Osteoblast (primary cell): Measurements from ENCODE around the gene CHTF18. TPM values are rescaled to one million over a fixed set of nuclear protein-coding genes. Genes with fewer than 3 reads are reported as not detected.

Experiments
- DNase-seq: peaks from one replicate; pipeline ENCODE4 v3.0.0; 2011; ENCODE audit warnings: low spot score, mixed read lengths; ENCODE audit not compliant: insufficient read length; ENCODE audit errors: missing footprints
- H2AFZ ChIP-seq: 2 replicates; pipeline ENCODE4 v1.6.0; 2011; ENCODE audit warnings: mild to moderate bottlenecking, low read length
- H3K27ac ChIP-seq: 2 replicates; pipeline ENCODE4 v1.5.1; 2011; ENCODE audit warnings: mild to moderate bottlenecking, low read depth, low read length, moderate library complexity
- H3K27me3 ChIP-seq: 2 replicates; pipeline ENCODE4 v1.6.0; 2012; ENCODE audit warnings: mild to moderate bottlenecking, control low read depth, inconsistent platforms, low read length, moderate library complexity; ENCODE audit not compliant: insufficient read depth
- H3K36me3 ChIP-seq: 2 replicates; pipeline ENCODE4 v1.5.1; 2011; ENCODE audit warnings: mild to moderate bottlenecking, low read length, control low read depth, moderate library complexity; ENCODE audit not compliant: insufficient read depth
- H3K4me1 ChIP-seq: 2 replicates; pipeline ENCODE4 v1.5.1; 2011; ENCODE audit warnings: mild to moderate bottlenecking, low read length, control low read depth, moderate library complexity; ENCODE audit not compliant: insufficient read depth
- H3K4me2 ChIP-seq: 2 replicates; pipeline ENCODE4 v1.6.0; 2011; ENCODE audit warnings: mild to moderate bottlenecking, low read length; ENCODE audit not compliant: insufficient read depth
- H3K4me3 ChIP-seq: fragments of 200-600 bp; sonication (generic); 3 replicates; pipeline ENCODE4 v1.5.1; 2012; ENCODE audit warnings: mild to moderate bottlenecking, low read length, inconsistent platforms; ENCODE audit not compliant: insufficient read depth
- H3K79me2 ChIP-seq: 2 replicates; pipeline ENCODE4 v1.6.0; 2012; ENCODE audit warnings: mild to moderate bottlenecking, low read length, control low read depth, inconsistent platforms; ENCODE audit not compliant: insufficient read depth
- H3K9me3 ChIP-seq: 2 replicates; pipeline ENCODE4 v1.5.1; 2011; ENCODE audit warnings: low read depth, low read length, control low read depth
- H4K20me1 ChIP-seq: 2 replicates; pipeline ENCODE4 v1.6.0; 2012; ENCODE audit warnings: mild to moderate bottlenecking, low read length, control low read depth; ENCODE audit not compliant: insufficient read depth
- CTCF ChIP-seq: IDR thresholded peaks from 2 replicates; pipeline ENCODE4 v1.5.1; 2011; ENCODE audit warnings: mild to moderate bottlenecking, low read depth, low read length, moderate library complexity; ENCODE audit errors: extremely low read depth
- total RNA-seq: library from RNA; depleted of rRNA; stranded (reverse); fragments of >200 nt; gene quantifications from 2 replicates; pipeline ENCODE4 v1.2.3, GENCODE V29; 2012

Gene CHTF18
- total RNA-seq, 1 donor, result 3.3 TPM

GRCh38 chr16:824601-825000 is 36.2 kb downstream of the CHTF18 start:
- no peaks in the 10 kb centered on the region for H4K20me1 ChIP-seq
- no peak overlapping the region for H3K4me2 ChIP-seq
- H3K27ac ChIP-seq, result no peak overlapping the region
- no peak overlapping the region for H3K4me3 ChIP-seq
- TF ChIP-seq CTCF, result no peak
- no peaks in the 10 kb centered on the region for H3K9me3 ChIP-seq
- H3K36me3 ChIP-seq, result no peaks in the 10 kb centered on the region
- H3K27me3 ChIP-seq, result peaks cover 17% of the 10 kb centered on the region
- H3K79me2 ChIP-seq, result no peaks in the 10 kb centered on the region
- H3K4me1 ChIP-seq, result peaks cover 10% of the 10 kb centered on the region
- H2AFZ ChIP-seq, result no peak overlapping the region
- DNase-seq, result no peak

GRCh38 chr16:825341-826061 is 37.1 kb downstream of the CHTF18 start:
- Histone ChIP-seq H3K79me2 (no peaks in the 10 kb centered on the region), H3K4me1 (peaks cover 10% of the 10 kb centered on the region), H3K36me3 (no peaks in the 10 kb centered on the region), H3K9me3 (no peaks in the 10 kb centered on the region), H3K4me2 (peak overlapping the region; percentile 82), H3K4me3 (peak overlapping the region; percentile 61), H4K20me1 (no peaks in the 10 kb centered on the region), H3K27ac (no peak overlapping the region), H3K27me3 (peaks cover 18% of the 10 kb centered on the region), H2AFZ (peak overlapping the region; percentile 78)
- DNase-seq, result peak; percentile 93
- TF ChIP-seq CTCF, result no peak

GRCh38 chr16:827513-827912 is 39.1 kb downstream of the CHTF18 start:
- Histone ChIP-seq H3K4me2 (no peak overlapping the region), H3K27ac (no peak overlapping the region), H3K79me2 (no peaks in the 10 kb centered on the region), H3K4me3 (no peak overlapping the region), H3K9me3 (no peaks in the 10 kb centered on the region), H3K4me1 (peaks cover 10% of the 10 kb centered on the region), H4K20me1 (no peaks in the 10 kb centered on the region), H3K36me3 (no peaks in the 10 kb centered on the region), H3K27me3 (peaks cover 20% of the 10 kb centered on the region), H2AFZ (no peak overlapping the region)
- no peak for DNase-seq
- TF ChIP-seq CTCF, result no peak

- Histone ChIP-seq H3K27ac (no peak overlapping the region), H3K4me2 (no peak overlapping the region), H3K36me3 (no peaks in the 10 kb centered on the region), H3K9me3 (no peaks in the 10 kb centered on the region), H3K4me1 (peaks cover 10% of the 10 kb centered on the region), H3K4me3 (no peak overlapping the region), H3K27me3 (peaks cover 23% of the 10 kb centered on the region), H4K20me1 (no peaks in the 10 kb centered on the region), H2AFZ (no peak overlapping the region), H3K79me2 (no peaks in the 10 kb centered on the region)
- no peak for DNase-seq
- no peak for TF ChIP-seq CTCF
Observed at GRCh38 chr16:828891-829290, 40.5 kb downstream of the CHTF18 start.
